Stimulated activated CD4-positive, alpha-beta T cell treated with anti-CD3 and anti-CD28 coated beads, Interleukin-15, amount 100 ng/mL, for 1 hour (primary cell): ENCODE results near the gene TMEM164.

Experiments used
- DNase-seq, 2 donors: peaks; one replicate each; pipeline ENCODE4 v3.0.0-alpha.2; 2020; ENCODE audit warnings: low read depth in 1 of 2, low spot score in 1 of 2

Gene TMEM164

GRCh38 chrX:110036162-110037033 lies 33.5 kb downstream of the TMEM164 start:
- no peak for DNase-seq

GRCh38 chrX:110037178-110037577 lies 34.3 kb downstream of the TMEM164 start:
- no peak for DNase-seq

- no peak for DNase-seq
These were observed 36.0 kb downstream of the TMEM164 start for GRCh38 chrX:110038900-110039299.

- no peak for DNase-seq
These were observed 39.1 kb downstream of the TMEM164 start for GRCh38 chrX:110041980-110042379.

- DNase-seq = no peak
These were observed 39.6 kb downstream of the TMEM164 start for GRCh38 chrX:110042496-110042895.

- no peak for DNase-seq
These were observed 40.6 kb downstream of the TMEM164 start for GRCh38 chrX:110043506-110043905.

- DNase-seq = no peak
These were observed 41.7 kb downstream of the TMEM164 start for GRCh38 chrX:110044346-110045249.

- no peak for DNase-seq
These were observed 42.5 kb downstream of the TMEM164 start for GRCh38 chrX:110045421-110045820.

- no peak for DNase-seq
These were observed 43.1 kb downstream of the TMEM164 start for GRCh38 chrX:110046001-110046400.

- no peak for DNase-seq
These were observed 44.1 kb downstream of the TMEM164 start for GRCh38 chrX:110046971-110047370.

- no peak for DNase-seq
These were observed 46.2 kb downstream of the TMEM164 start for GRCh38 chrX:110049096-110049495.

GRCh38 chrX:110050386-110050785 lies 47.5 kb downstream of the TMEM164 start:
- DNase-seq = no peak

GRCh38 chrX:110050901-110051300 lies 48.0 kb downstream of the TMEM164 start:
- no peak for DNase-seq

- no peak for DNase-seq
These were observed 48.6 kb downstream of the TMEM164 start for GRCh38 chrX:110051559-110051958.

- DNase-seq = no peak
These were observed 49.4 kb downstream of the TMEM164 start for GRCh38 chrX:110052303-110052702.

- DNase-seq = no peak
These were observed 50.5 kb downstream of the TMEM164 start for GRCh38 chrX:110053453-110053852.

- DNase-seq = no peak
These were observed 52.7 kb downstream of the TMEM164 start for GRCh38 chrX:110055616-110056015.

GRCh38 chrX:110056419-110056818 lies 53.5 kb downstream of the TMEM164 start:
- no peak for DNase-seq

GRCh38 chrX:110059410-110059809 lies 56.5 kb downstream of the TMEM164 start:
- no peak for DNase-seq

- DNase-seq = no peak
These were observed 57.4 kb downstream of the TMEM164 start for GRCh38 chrX:110060317-110060716.

- no peak for DNase-seq
These were observed 58.1 kb downstream of the TMEM164 start for GRCh38 chrX:110060846-110061537.
